Measurements from ENCODE around the gene RNU1-1.
"Not testable (repeated sequence)": the region's sequence is repeated elsewhere in the genome, so short reads cannot be mapped to it uniquely, and the experiment has no call there.

RNU1-1 gene

GRCh38 chr1:16521679-16522078 is 7.6 kb upstream of the RNU1-1 start:
- not testable (repeated sequence) for DNase-seq (ENCODE audit: low read depth)

GRCh38 chr1:16521288-16521583 is 7.2 kb upstream of the RNU1-1 start:
- DNase-seq (ENCODE audit: low read depth) = no peak

GRCh38 chr1:16520435-16521287 is 6.6 kb upstream of the RNU1-1 start:
- not testable (repeated sequence) for DNase-seq (ENCODE audit: low read depth)

GRCh38 chr1:16519255-16519951 is 5.3 kb upstream of the RNU1-1 start:
- peak; percentile 8 for DNase-seq (ENCODE audit: low read depth)

GRCh38 chr1:16518913-16519254 is 4.8 kb upstream of the RNU1-1 start:
- not testable (repeated sequence) for DNase-seq (ENCODE audit: low read depth)

- not testable (repeated sequence) for DNase-seq (ENCODE audit: low read depth)
These were observed 2.8 kb upstream of the RNU1-1 start for GRCh38 chr1:16516694-16517410.

- peak; percentile 99 for DNase-seq (ENCODE audit: low read depth)
These were observed 526 bp downstream of the RNU1-1 start for GRCh38 chr1:16513412-16514106.

- DNase-seq (ENCODE audit: low read depth) = peak; percentile 7
These were observed 1.3 kb downstream of the RNU1-1 start for GRCh38 chr1:16512624-16513411.

- DNase-seq (ENCODE audit: low read depth) = not testable (repeated sequence)
These were observed 2.2 kb downstream of the RNU1-1 start for GRCh38 chr1:16511926-16512325.

GRCh38 chr1:16508861-16509445 is 5.1 kb downstream of the RNU1-1 start:
- peak; percentile 25 for DNase-seq (ENCODE audit: low read depth)

- not testable (repeated sequence) for DNase-seq (ENCODE audit: low read depth)
These were observed 7.5 kb downstream of the RNU1-1 start for GRCh38 chr1:16506364-16507136.

GRCh38 chr1:16505870-16506269 is 8.2 kb downstream of the RNU1-1 start:
- DNase-seq (ENCODE audit: low read depth) = peak; percentile 34

- DNase-seq (ENCODE audit: low read depth) = no peak
These were observed 10.6 kb downstream of the RNU1-1 start for GRCh38 chr1:16503494-16503893.

- not testable (repeated sequence) for DNase-seq (ENCODE audit: low read depth)
These were observed 12.6 kb downstream of the RNU1-1 start for GRCh38 chr1:16501446-16501845.

GRCh38 chr1:16500975-16501374 is 13.1 kb downstream of the RNU1-1 start:
- not testable (repeated sequence) for DNase-seq (ENCODE audit: low read depth)

- not testable (repeated sequence) for DNase-seq (ENCODE audit: low read depth)
These were observed 13.6 kb downstream of the RNU1-1 start for GRCh38 chr1:16500466-16500865.

GRCh38 chr1:16498573-16499413 is 15.3 kb downstream of the RNU1-1 start:
- DNase-seq (ENCODE audit: low read depth) = peak; percentile 85

- not testable (repeated sequence) for DNase-seq (ENCODE audit: low read depth)
These were observed 16.0 kb downstream of the RNU1-1 start for GRCh38 chr1:16498047-16498446.

GRCh38 chr1:16497474-16497904 is 16.6 kb downstream of the RNU1-1 start:
- DNase-seq (ENCODE audit: low read depth) = peak; percentile 7

Measured in EH (cell line).